Mesendoderm (in vitro differentiated cells): ENCODE results near the gene STAT5B.
A peak's percentile ranks its signal among the peaks of the same experiment; 100 is the strongest.

ENCODE experiments used
- DNase-seq: peaks from one replicate; pipeline ENCODE4 v3.0.0; 2013
- H2AK5ac ChIP-seq: 2 replicates; pipeline ENCODE4 v1.6.1; 2013; ENCODE audit warnings: low read length, inconsistent platforms
- H2BK120ac ChIP-seq: 2 replicates; pipeline ENCODE4 v1.6.1; 2013; ENCODE audit warnings: low read depth, mild to moderate bottlenecking, low read length, moderate library complexity, mixed read lengths
- H2BK15ac ChIP-seq: replicated peaks from 2 replicates; pipeline ENCODE4 v1.6.1; 2013; ENCODE audit warnings: low read depth, mild to moderate bottlenecking, moderate library complexity
- H2BK5ac ChIP-seq: 2 replicates; pipeline ENCODE4 v1.6.1; 2013; ENCODE audit warnings: low read length, inconsistent platforms
- H3K18ac ChIP-seq: 2 replicates; pipeline ENCODE4 v1.6.1; 2013; ENCODE audit warnings: mild to moderate bottlenecking, low read length, mixed read lengths
- H3K23ac ChIP-seq: one replicate; pipeline ENCODE4 v1.6.1; 2013; ENCODE audit warnings: low read length
- H3K27ac ChIP-seq: 2 replicates; pipeline ENCODE4 v1.5.1; 2013; ENCODE audit warnings: low read depth, mild to moderate bottlenecking, inconsistent platforms, low read length, moderate library complexity
- H3K27me3 ChIP-seq: 2 replicates; pipeline ENCODE4 v1.6.1; 2013; ENCODE audit warnings: low read length, control low read depth, mild to moderate bottlenecking, inconsistent platforms; ENCODE audit not compliant: insufficient read depth, poor library complexity
- H3K36me3 ChIP-seq: 2 replicates; pipeline ENCODE4 v1.6.1; 2013; ENCODE audit warnings: low read length, inconsistent platforms; ENCODE audit not compliant: control insufficient read depth, insufficient read depth
- H3K4ac ChIP-seq: one replicate; pipeline ENCODE4 v1.6.1; 2013; ENCODE audit warnings: low read depth, mild to moderate bottlenecking, low read length, moderate library complexity
- H3K4me1 ChIP-seq: 2 replicates; pipeline ENCODE4 v1.6.1; 2013; ENCODE audit warnings: low read depth, low read length, inconsistent platforms; ENCODE audit not compliant: control insufficient read depth
- H3K4me2 ChIP-seq: 2 replicates; pipeline ENCODE4 v1.6.1; 2013; ENCODE audit warnings: low read length
- H3K4me3 ChIP-seq: 2 replicates; pipeline ENCODE4 v1.5.1; 2013; ENCODE audit warnings: mild to moderate bottlenecking, low read length
- H3K56ac ChIP-seq: one replicate; pipeline ENCODE4 v1.6.1; 2013; ENCODE audit warnings: low read length
- H3K79me1 ChIP-seq: 2 replicates; pipeline ENCODE4 v1.6.1; 2013; ENCODE audit warnings: low read length, inconsistent platforms
- H3K79me2 ChIP-seq: 2 replicates; pipeline ENCODE4 v1.6.1; 2013; ENCODE audit warnings: mild to moderate bottlenecking, low read length; ENCODE audit not compliant: control insufficient read depth, insufficient read depth
- H3K9ac ChIP-seq: 2 replicates; pipeline ENCODE4 v1.6.1; 2013; ENCODE audit warnings: low read length, inconsistent platforms
- H4K5ac ChIP-seq: one replicate; pipeline ENCODE4 v1.6.1; 2013; ENCODE audit warnings: low read length
- H4K8ac ChIP-seq: one replicate; pipeline ENCODE4 v1.6.1; 2013; ENCODE audit warnings: low read depth, mild to moderate bottlenecking, control low read depth, low read length, moderate library complexity
- WGBS: extraction: QIAGEN DNeasy Blood & Tissue Kit; methylation state at CpG from one replicate; pipeline ENCODE4 v1.1.7; 2013; ENCODE audit warnings: low lambda C conversion rate, missing lambda C conversion rate; ENCODE audit not compliant: insufficient coverage; ENCODE audit errors: extremely low coverage; 5-methylcytosine and 5-hydroxymethylcytosine counted together

Gene STAT5B

DNA sequence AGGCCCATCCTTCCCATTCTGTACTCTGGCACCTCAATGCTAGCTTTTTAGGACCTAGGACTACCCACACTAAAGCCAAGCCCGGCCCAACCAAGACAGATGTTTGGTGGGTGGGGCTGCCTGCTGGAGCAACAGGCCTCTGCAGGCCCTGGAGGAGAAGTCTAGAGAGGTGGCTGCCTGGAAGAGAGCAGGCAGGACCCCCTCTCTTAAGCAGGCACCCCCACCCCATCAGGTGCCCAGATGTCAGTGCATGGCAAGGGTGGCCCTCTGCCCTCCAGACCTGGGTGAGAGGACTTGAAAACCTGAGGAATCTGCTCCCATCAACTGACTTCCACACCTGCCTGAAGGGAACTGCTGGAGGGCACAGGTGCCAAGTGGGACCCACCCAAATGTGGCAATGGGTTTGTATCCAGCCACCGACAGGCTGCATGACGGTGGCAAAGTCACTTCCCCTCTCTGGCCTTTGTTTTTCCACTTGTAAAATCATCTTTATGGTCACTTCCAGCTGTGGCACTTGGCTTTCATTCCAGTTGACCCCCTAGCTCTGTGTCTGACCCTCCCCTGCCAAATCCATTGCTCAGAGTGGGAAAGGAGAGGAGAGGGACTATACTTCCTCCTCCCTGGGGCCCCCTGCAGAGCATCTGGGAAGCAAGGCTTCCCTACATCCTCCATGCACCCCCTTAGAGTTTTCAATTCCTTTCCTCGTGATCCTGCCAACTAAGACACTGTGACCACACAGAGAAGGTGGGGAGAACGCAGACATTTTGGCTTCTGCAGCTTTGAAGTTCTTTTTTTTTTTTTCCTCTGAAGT is 10.4 kb upstream of the STAT5B start:
- H3K27ac ChIP-seq, result no peak overlapping the region
- H3K4me1 ChIP-seq, result no peaks in the 10 kb centered on the region
- no CpG with 5 or more reads among the region's 5 CpGs for WGBS
- H2BK120ac ChIP-seq, result no peak overlapping the region
- no peak for DNase-seq
- no peak overlapping the region for H3K9ac ChIP-seq
- H2AK5ac ChIP-seq, result no peak overlapping the region
- H3K4ac ChIP-seq, result no peak overlapping the region
- H2BK15ac ChIP-seq, result no peak overlapping the region
- H4K5ac ChIP-seq, result no peak overlapping the region
- no peak overlapping the region for H2BK5ac ChIP-seq
- H3K23ac ChIP-seq, result no peak overlapping the region
- no peaks in the 10 kb centered on the region for H3K79me1 ChIP-seq
- no peak overlapping the region for H3K4me3 ChIP-seq
- H3K36me3 ChIP-seq, result no peaks in the 10 kb centered on the region
- no peak overlapping the region for H3K4me2 ChIP-seq
- H4K8ac ChIP-seq, result no peak overlapping the region
- no peak overlapping the region for H3K18ac ChIP-seq
- no peaks in the 10 kb centered on the region for H3K79me2 ChIP-seq
- H3K27me3 ChIP-seq, result peaks cover 3% of the 10 kb centered on the region
- no peak overlapping the region for H3K56ac ChIP-seq

DNA sequence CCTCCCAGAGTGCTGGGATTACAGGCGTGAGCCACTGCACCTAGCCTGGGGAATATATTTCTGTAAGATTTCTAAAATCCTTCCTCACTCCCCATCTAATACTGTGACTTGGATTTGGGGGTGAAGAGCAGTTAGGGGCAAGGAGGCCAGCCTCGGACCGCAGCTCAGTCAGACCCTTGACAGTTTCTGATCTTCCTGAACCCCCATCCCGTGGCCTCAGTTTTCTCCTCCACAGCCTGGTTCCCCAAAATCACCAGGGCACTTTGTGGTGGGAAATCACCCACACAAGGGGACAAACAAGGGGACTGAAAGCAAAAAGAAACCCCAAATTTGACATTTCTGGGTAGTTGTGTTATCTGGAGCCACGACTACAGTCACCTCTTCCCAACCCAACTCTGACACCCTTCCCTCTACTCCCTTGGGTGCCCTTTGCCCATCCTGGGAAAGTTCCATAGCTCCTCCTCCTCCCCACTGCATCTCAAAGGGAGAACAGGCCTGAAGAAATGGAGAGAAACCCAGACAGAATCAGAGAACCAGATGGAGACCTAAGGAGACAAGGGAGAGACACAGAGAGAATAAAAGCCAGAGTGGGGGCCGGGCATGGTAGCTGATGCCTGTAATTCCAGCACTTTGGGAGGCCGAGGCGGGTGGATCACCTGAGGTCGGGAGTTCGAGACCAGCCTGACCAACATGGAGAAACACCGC is 9.3 kb upstream of the STAT5B start:
- H3K79me1 ChIP-seq, result no peaks in the 10 kb centered on the region
- no peak overlapping the region for H3K23ac ChIP-seq
- no peak overlapping the region for H3K56ac ChIP-seq
- no peak overlapping the region for H2BK5ac ChIP-seq
- no peak overlapping the region for H4K8ac ChIP-seq
- H2BK15ac ChIP-seq, result no peak overlapping the region
- no peak overlapping the region for H2AK5ac ChIP-seq
- H3K36me3 ChIP-seq, result no peaks in the 10 kb centered on the region
- DNase-seq, result no peak
- no peak overlapping the region for H3K4ac ChIP-seq
- H3K79me2 ChIP-seq, result no peaks in the 10 kb centered on the region
- no peak overlapping the region for H2BK120ac ChIP-seq
- no peak overlapping the region for H3K9ac ChIP-seq
- no peak overlapping the region for H3K4me3 ChIP-seq
- no peak overlapping the region for H3K4me2 ChIP-seq
- no peaks in the 10 kb centered on the region for H3K4me1 ChIP-seq
- H3K27me3 ChIP-seq, result peaks cover 3% of the 10 kb centered on the region
- no peak overlapping the region for H4K5ac ChIP-seq
- no CpG with 5 or more reads among the region's 11 CpGs for WGBS
- no peak overlapping the region for H3K18ac ChIP-seq
- H3K27ac ChIP-seq, result no peak overlapping the region

GRCh38 chr17:42284566-42284965 is 8.4 kb upstream of the STAT5B start:
- Histone ChIP-seq H3K18ac (no peak overlapping the region), H2BK5ac (no peak overlapping the region), H3K36me3 (no peaks in the 10 kb centered on the region), H3K23ac (no peak overlapping the region), H2BK15ac (no peak overlapping the region), H4K8ac (no peak overlapping the region), H3K4me1 (no peaks in the 10 kb centered on the region), H2AK5ac (no peak overlapping the region), H3K79me1 (no peaks in the 10 kb centered on the region), H4K5ac (no peak overlapping the region), H3K4me2 (no peak overlapping the region), H3K4ac (no peak overlapping the region), H3K4me3 (no peak overlapping the region), H3K27ac (no peak overlapping the region), H3K9ac (no peak overlapping the region), H3K79me2 (no peaks in the 10 kb centered on the region), H3K27me3 (peaks cover 3% of the 10 kb centered on the region), H2BK120ac (no peak overlapping the region), H3K56ac (no peak overlapping the region)
- no CpG with 5 or more reads among the region's 7 CpGs for WGBS
- no peak for DNase-seq

DNA sequence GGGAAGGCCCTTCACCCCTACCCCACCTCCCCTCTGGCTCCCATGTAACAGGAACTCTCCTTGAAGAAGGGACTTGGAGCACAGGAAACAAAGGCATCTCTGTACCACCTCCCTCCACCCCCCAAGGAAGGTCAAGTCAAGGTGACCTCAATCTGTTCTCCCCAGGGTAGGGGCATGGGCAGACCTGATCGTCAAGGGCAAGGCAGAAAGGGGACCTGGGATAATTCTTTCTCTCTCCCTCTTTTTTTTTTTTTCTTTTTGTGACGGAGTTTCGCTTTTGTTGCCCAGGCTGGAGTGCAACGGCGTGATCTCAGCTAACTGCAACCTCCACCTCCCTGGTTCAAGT is 7.8 kb upstream of the STAT5B start:
- Histone ChIP-seq H3K4me3 (no peak overlapping the region), H3K4ac (no peak overlapping the region), H4K5ac (no peak overlapping the region), H3K18ac (no peak overlapping the region), H3K79me2 (no peaks in the 10 kb centered on the region), H2BK15ac (no peak overlapping the region), H3K27ac (no peak overlapping the region), H3K9ac (no peak overlapping the region), H3K27me3 (peaks cover 3% of the 10 kb centered on the region), H3K56ac (no peak overlapping the region), H2BK5ac (no peak overlapping the region), H2AK5ac (no peak overlapping the region), H3K4me1 (no peaks in the 10 kb centered on the region), H3K79me1 (no peaks in the 10 kb centered on the region), H3K36me3 (no peaks in the 10 kb centered on the region), H2BK120ac (no peak overlapping the region), H3K4me2 (no peak overlapping the region), H4K8ac (no peak overlapping the region), H3K23ac (no peak overlapping the region)
- WGBS, result no CpG with 5 or more reads among the region's 5 CpGs
- DNase-seq, result no peak

DNA sequence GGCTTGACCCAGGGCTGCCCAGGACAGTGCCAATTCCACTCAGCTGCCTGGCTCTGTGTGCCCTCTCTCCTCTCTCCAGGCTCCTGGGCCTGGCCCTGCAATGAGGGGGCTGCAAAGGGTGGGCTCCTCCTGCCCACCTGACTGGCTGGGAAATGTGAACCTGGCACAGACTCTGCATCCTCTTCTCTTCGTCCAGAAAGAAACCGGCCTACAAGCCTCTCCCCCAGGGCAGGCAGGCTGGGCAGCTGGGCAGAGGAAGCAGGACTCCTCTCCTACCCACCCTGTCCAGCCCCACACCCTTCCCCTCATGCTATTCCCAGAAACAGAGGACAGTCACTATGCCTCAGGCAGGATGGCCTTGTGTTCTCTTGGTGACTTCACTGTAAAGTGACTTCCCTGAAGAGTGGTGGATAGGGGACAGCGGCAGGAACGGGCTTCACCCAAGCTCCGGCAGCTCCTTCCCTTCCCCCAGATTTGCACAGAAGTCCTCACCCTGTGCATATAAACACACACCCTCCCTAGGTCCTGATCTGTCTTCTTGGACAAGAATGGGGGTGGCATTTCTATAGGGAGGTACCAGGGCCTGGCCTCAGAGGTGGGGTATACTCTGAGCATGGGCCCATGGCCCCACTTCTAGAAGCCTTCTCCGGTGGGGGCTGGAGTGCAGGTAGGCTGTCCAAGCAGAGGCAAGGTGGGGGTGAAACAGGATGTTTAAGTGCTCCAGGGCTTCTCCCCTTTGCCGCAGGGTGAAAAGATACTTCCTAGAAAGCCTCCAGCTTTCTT is 7.2 kb upstream of the STAT5B start:
- Histone ChIP-seq H2BK120ac (no peak overlapping the region), H3K18ac (no peak overlapping the region), H3K79me2 (no peaks in the 10 kb centered on the region), H3K4me3 (no peak overlapping the region), H3K4me2 (no peak overlapping the region), H3K4ac (no peak overlapping the region), H3K27ac (no peak overlapping the region), H3K4me1 (no peaks in the 10 kb centered on the region), H2BK5ac (no peak overlapping the region), H3K56ac (peak overlapping the region; percentile 3), H3K79me1 (no peaks in the 10 kb centered on the region), H2AK5ac (no peak overlapping the region), H3K9ac (no peak overlapping the region), H4K8ac (no peak overlapping the region), H3K36me3 (no peaks in the 10 kb centered on the region), H4K5ac (no peak overlapping the region), H3K27me3 (peaks cover 3% of the 10 kb centered on the region), H3K23ac (no peak overlapping the region), H2BK15ac (no peak overlapping the region)
- no peak for DNase-seq
- no CpG with 5 or more reads among the region's 7 CpGs for WGBS
